Body of pancreas (tissue), 4 donors: ENCODE measurements around the gene MEA1.

ENCODE experiments used
- POLR2A ChIP-seq, 3 donors: fragments of 450-650 bp; IDR thresholded peaks; one replicate each; pipeline ENCODE4 v1.6.1; 2016; ENCODE audit warnings: antibody characterized with exemption in 3 of 3, mild to moderate bottlenecking in 2 of 3
- TF ChIP-seq, protein P1 (sequence below), 7 experiments: fragments of 450-650 bp in 4 of 7; fragments of 200-600 bp in 3 of 7; sonication (generic) in 3 of 7; IDR thresholded peaks; one replicate each; pipeline ENCODE4 v1.5.1; 2016 to 2019; ENCODE audit warnings: antibody characterized with exemption in 7 of 7

DNA sequence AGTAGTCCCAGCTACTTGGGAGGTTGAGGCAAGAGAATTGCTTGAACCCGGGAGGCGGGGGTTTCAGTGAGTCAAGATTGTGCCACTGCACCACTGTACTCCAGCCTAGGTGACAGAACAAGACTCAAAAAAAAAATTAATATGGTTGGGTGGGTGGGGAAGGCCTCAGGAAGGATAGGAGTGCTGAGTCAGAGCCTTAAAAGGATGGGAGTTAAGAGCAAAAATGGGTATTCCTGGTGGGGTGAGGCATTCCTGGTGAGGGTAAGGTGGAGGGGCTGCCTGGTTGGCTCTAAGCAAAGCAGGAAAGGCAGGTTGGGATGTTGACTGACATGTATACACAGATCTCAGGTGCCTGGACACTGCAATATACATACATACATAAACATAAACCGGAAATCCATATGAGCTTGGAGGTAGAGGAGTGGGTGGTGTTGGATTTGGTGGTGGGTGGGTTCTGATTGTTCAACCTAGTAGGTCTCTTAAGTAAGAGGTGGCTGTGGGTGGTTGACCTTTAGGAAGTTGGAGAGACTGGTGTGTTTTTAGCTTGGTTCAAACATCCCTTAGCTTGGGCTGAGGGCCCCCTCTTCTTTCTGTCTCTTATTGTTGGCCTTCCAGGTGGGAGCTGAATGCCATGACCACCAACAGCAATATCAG, 6.4 kb upstream of the MEA1 start:
- TF ChIP-seq, protein P1, sequence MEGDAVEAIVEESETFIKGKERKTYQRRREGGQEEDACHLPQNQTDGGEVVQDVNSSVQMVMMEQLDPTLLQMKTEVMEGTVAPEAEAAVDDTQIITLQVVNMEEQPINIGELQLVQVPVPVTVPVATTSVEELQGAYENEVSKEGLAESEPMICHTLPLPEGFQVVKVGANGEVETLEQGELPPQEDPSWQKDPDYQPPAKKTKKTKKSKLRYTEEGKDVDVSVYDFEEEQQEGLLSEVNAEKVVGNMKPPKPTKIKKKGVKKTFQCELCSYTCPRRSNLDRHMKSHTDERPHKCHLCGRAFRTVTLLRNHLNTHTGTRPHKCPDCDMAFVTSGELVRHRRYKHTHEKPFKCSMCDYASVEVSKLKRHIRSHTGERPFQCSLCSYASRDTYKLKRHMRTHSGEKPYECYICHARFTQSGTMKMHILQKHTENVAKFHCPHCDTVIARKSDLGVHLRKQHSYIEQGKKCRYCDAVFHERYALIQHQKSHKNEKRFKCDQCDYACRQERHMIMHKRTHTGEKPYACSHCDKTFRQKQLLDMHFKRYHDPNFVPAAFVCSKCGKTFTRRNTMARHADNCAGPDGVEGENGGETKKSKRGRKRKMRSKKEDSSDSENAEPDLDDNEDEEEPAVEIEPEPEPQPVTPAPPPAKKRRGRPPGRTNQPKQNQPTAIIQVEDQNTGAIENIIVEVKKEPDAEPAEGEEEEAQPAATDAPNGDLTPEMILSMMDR (IDR thresholded peaks at IDR 0.05) = no peak
- no peak for TF ChIP-seq POLR2A (IDR thresholded peaks at IDR 0.05)
